GM19455 (cell line): Measurements from ENCODE around the gene MMP21.
A peak's percentile ranks its signal among the peaks of the same experiment; 100 is the strongest.

ENCODE experiments used
- ATAC-seq: cut with Tn5 transposase; IDR thresholded peaks from one replicate; pipeline ENCODE4 v1.9.1; 2021; ENCODE audit not compliant: unreplicated experiment

Gene MMP21

GRCh38 chr10:125775491-125776106, at the start of gene MMP21:
Gene MMP21, minus strand, starts transcription at chr10:125775821. Its CDS starts 0 bp downstream, at chr10:125775821.
- no peak for ATAC-seq

GRCh38 chr10:125824736-125825135, 49.1 kb upstream of the MMP21 start:
- ATAC-seq, result no peak

- no peak for ATAC-seq
Measured at GRCh38 chr10:125823663-125824251, 48.1 kb upstream of the MMP21 start.

- peak; percentile 79 for ATAC-seq
Measured at GRCh38 chr10:125822878-125823662, 47.4 kb upstream of the MMP21 start, which contains the start of the genes BCCIP and UROS. Gene BCCIP, plus strand, starts transcription at chr10:125823546. Its CDS starts 12 bp downstream, at chr10:125823558. Gene UROS, minus strand, starts transcription at chr10:125823258. Its CDS starts 6,759 bp downstream, at chr10:125816499.

GRCh38 chr10:125820701-125821100, 45.1 kb upstream of the MMP21 start:
- ATAC-seq, result peak; percentile 36

- no peak for ATAC-seq
Measured at GRCh38 chr10:125817337-125817946, 41.8 kb upstream of the MMP21 start.

- ATAC-seq, result no peak
Measured at GRCh38 chr10:125816548-125816947, 40.9 kb upstream of the MMP21 start.

GRCh38 chr10:125815764-125816163, 40.1 kb upstream of the MMP21 start:
- ATAC-seq, result no peak

- ATAC-seq, result no peak
Measured at GRCh38 chr10:125812128-125812750, 36.6 kb upstream of the MMP21 start.

GRCh38 chr10:125811251-125811650, 35.6 kb upstream of the MMP21 start:
- ATAC-seq, result no peak

GRCh38 chr10:125808047-125808446, 32.4 kb upstream of the MMP21 start:
- no peak for ATAC-seq

- ATAC-seq, result no peak
Measured at GRCh38 chr10:125802739-125803138, 27.1 kb upstream of the MMP21 start.

- no peak for ATAC-seq
Measured at GRCh38 chr10:125802131-125802530, 26.5 kb upstream of the MMP21 start.

- ATAC-seq, result no peak
Measured at GRCh38 chr10:125801574-125801973, 26.0 kb upstream of the MMP21 start.

GRCh38 chr10:125799451-125800182, 24.0 kb upstream of the MMP21 start:
- no peak for ATAC-seq

GRCh38 chr10:125797994-125798662, 22.5 kb upstream of the MMP21 start:
- ATAC-seq, result no peak

GRCh38 chr10:125797424-125797823, 21.8 kb upstream of the MMP21 start:
- ATAC-seq, result no peak

GRCh38 chr10:125795637-125796190, 20.1 kb upstream of the MMP21 start:
- no peak for ATAC-seq

- ATAC-seq, result no peak
Measured at GRCh38 chr10:125795128-125795527, 19.5 kb upstream of the MMP21 start.
